Immature natural killer cell (primary cell): ENCODE measurements around the gene MAP2K5. TPM values are rescaled to one million over a fixed set of nuclear protein-coding genes. Genes with fewer than 3 reads are reported as not detected.
"Not testable (repeated sequence)": the region's sequence is repeated elsewhere in the genome, so short reads cannot be mapped to it uniquely, and the experiment has no call there.

Experiments used
- DNase-seq, 3 donors: peaks; one replicate each; pipeline ENCODE4 v3.0.0; 2022; ENCODE audit warnings: mixed read lengths in 1 of 3
- H3K27ac Mint-ChIP-seq, 6 donors: one replicate each; pipeline ENCODE4 v1.8.0; 2020; ENCODE audit warnings: mixed read lengths in 6 of 6, mild to moderate bottlenecking in 5 of 6, inconsistent platforms in 4 of 6, moderate library complexity in 3 of 6
- H3K27me3 Mint-ChIP-seq, 3 donors: one replicate each; pipeline ENCODE4 v1.8.0; 2020 to 2021; ENCODE audit warnings: low read depth in 3 of 3, mild to moderate bottlenecking in 3 of 3, mixed read lengths in 3 of 3, moderate library complexity in 3 of 3, inconsistent platforms in 1 of 3
- H3K36me3 Mint-ChIP-seq, 3 donors: one replicate each; pipeline ENCODE4 v1.8.0; 2020; ENCODE audit warnings: mixed read lengths in 3 of 3, inconsistent platforms in 2 of 3, mild to moderate bottlenecking in 2 of 3
- H3K4me1 Mint-ChIP-seq, 2 donors: one replicate each; pipeline ENCODE4 v1.8.0; 2020; ENCODE audit warnings: inconsistent platforms in 2 of 2, mild to moderate bottlenecking in 2 of 2, mixed read lengths in 2 of 2, moderate library complexity in 1 of 2
- H3K4me3 Mint-ChIP-seq, 5 donors: one replicate each; pipeline ENCODE4 v1.8.0; 2020; ENCODE audit warnings: mild to moderate bottlenecking in 5 of 5, mixed read lengths in 5 of 5, inconsistent platforms in 3 of 5, moderate library complexity in 3 of 5
- H3K9me3 Mint-ChIP-seq, 6 donors: one replicate each; pipeline ENCODE4 v1.8.0; 2020; ENCODE audit warnings: mild to moderate bottlenecking in 6 of 6, mixed read lengths in 6 of 6, inconsistent platforms in 4 of 6, moderate library complexity in 3 of 6
- polyA plus RNA-seq, 3 donors: library from polyadenylated mRNA; unstranded; fragments of 300-500 nt; fragmentation: Illumina TruSeq; gene quantifications; one replicate each; pipeline ENCODE4 v1.2.3, GENCODE V29; 2021

MAP2K5 gene
- polyA plus RNA-seq, 3 donors from 2014 or later: 12.4 to 21.7 (median 16.0) TPM

GRCh38 chr15:67646847-67647246, 104.3 kb downstream of the MAP2K5 start:
- no peaks in the 10 kb centered on the region for H3K27me3 Mint-ChIP-seq
- DNase-seq: no peak
- no peaks in the 10 kb centered on the region for H3K4me1 Mint-ChIP-seq
- H3K36me3 Mint-ChIP-seq: peaks cover 13 to 34% (median 32%) of the 10 kb centered on the region in 3 donors
- no peaks in the 10 kb centered on the region for H3K9me3 Mint-ChIP-seq
- no peak overlapping the region for H3K4me3 Mint-ChIP-seq
- H3K27ac Mint-ChIP-seq: no peak overlapping the region

- peaks cover 2 to 19% (median 13%) of the 10 kb centered on the region in 6 donors for H3K9me3 Mint-ChIP-seq
- no peak overlapping the region for H3K4me3 Mint-ChIP-seq
- no peak for DNase-seq
- H3K4me1 Mint-ChIP-seq: no peaks in the 10 kb centered on the region
- no peak overlapping the region for H3K27ac Mint-ChIP-seq
- peaks cover 0 to 1% (median 0%) of the 10 kb centered on the region in 3 donors for H3K27me3 Mint-ChIP-seq
- H3K36me3 Mint-ChIP-seq: peaks cover 42 to 65% (median 58%) of the 10 kb centered on the region in 3 donors
Observed at GRCh38 chr15:67652586-67652985, 110.1 kb downstream of the MAP2K5 start.

- no peak overlapping the region for H3K27ac Mint-ChIP-seq
Observed at GRCh38 chr15:67660446-67660845, 117.9 kb downstream of the MAP2K5 start.

GRCh38 chr15:67660874-67661606, 118.5 kb downstream of the MAP2K5 start:
- Mint-ChIP-seq H3K4me1 (no peaks in the 10 kb centered on the region), H3K9me3 (peaks cover 0 to 1% (median under 1%) of the 10 kb centered on the region in 6 donors), H3K36me3 (peaks cover 27 to 57% (median 36%) of the 10 kb centered on the region in 3 donors), H3K4me3 (no peak overlapping the region), H3K27me3 (no peaks in the 10 kb centered on the region), H3K27ac (no peak overlapping the region)
- no peak for DNase-seq

More at GRCh38 chr15:67660446-67660845, 117.9 kb downstream of the MAP2K5 start:
- peaks cover 2 to 6% (median 6%) of the 10 kb centered on the region in 6 donors for H3K9me3 Mint-ChIP-seq
- H3K4me3 Mint-ChIP-seq: no peak overlapping the region
- peaks cover 32 to 63% (median 42%) of the 10 kb centered on the region in 3 donors for H3K36me3 Mint-ChIP-seq
- H3K4me1 Mint-ChIP-seq: no peaks in the 10 kb centered on the region
- no peak for DNase-seq
- peaks cover 0 to 1% (median 0%) of the 10 kb centered on the region in 3 donors for H3K27me3 Mint-ChIP-seq

GRCh38 chr15:67670647-67671305, 128.3 kb downstream of the MAP2K5 start:
- Mint-ChIP-seq H3K36me3 (peaks cover 13 to 24% (median 19%) of the 10 kb centered on the region in 3 donors), H3K9me3 (peaks cover 0 to 4% (median 0%) of the 10 kb centered on the region in 6 donors), H3K4me1 (no peaks in the 10 kb centered on the region), H3K4me3 (no peak overlapping the region), H3K27ac (no peak overlapping the region), H3K27me3 (peaks cover 0 to 1% (median 0%) of the 10 kb centered on the region in 3 donors)
- no peak for DNase-seq

GRCh38 chr15:67672834-67673233, 130.3 kb downstream of the MAP2K5 start:
- peaks cover 13 to 23% (median 20%) of the 10 kb centered on the region in 3 donors for H3K36me3 Mint-ChIP-seq
- H3K9me3 Mint-ChIP-seq, H3K4me1 Mint-ChIP-seq, DNase-seq, H3K27me3 Mint-ChIP-seq, H3K4me3 Mint-ChIP-seq, H3K27ac Mint-ChIP-seq: not testable (repeated sequence)

- H3K36me3 Mint-ChIP-seq: peaks cover 13 to 20% (median 13%) of the 10 kb centered on the region in 3 donors
- H3K4me1 Mint-ChIP-seq: no peaks in the 10 kb centered on the region
- no peak for DNase-seq
- H3K9me3 Mint-ChIP-seq: peaks cover 0 to 4% (median 0%) of the 10 kb centered on the region in 6 donors
- no peak overlapping the region for H3K27ac Mint-ChIP-seq
- peaks cover 0 to 1% (median 0%) of the 10 kb centered on the region in 3 donors for H3K27me3 Mint-ChIP-seq
- H3K4me3 Mint-ChIP-seq: no peak overlapping the region
Observed at GRCh38 chr15:67674983-67675382, 132.5 kb downstream of the MAP2K5 start.

- no peak overlapping the region for H3K4me3 Mint-ChIP-seq
- no peak overlapping the region for H3K27ac Mint-ChIP-seq
- DNase-seq: no peak
- peaks cover 13 to 26% (median 20%) of the 10 kb centered on the region in 3 donors for H3K36me3 Mint-ChIP-seq
- H3K4me1 Mint-ChIP-seq: no peaks in the 10 kb centered on the region
- no peaks in the 10 kb centered on the region for H3K27me3 Mint-ChIP-seq
- peaks cover 0 to 1% (median under 1%) of the 10 kb centered on the region in 6 donors for H3K9me3 Mint-ChIP-seq
Observed at GRCh38 chr15:67678089-67678488, 135.6 kb downstream of the MAP2K5 start.

GRCh38 chr15:67678993-67679392, 136.5 kb downstream of the MAP2K5 start:
- Mint-ChIP-seq H3K27me3 (no peaks in the 10 kb centered on the region), H3K9me3 (peaks cover 2 to 10% (median 9%) of the 10 kb centered on the region in 6 donors), H3K4me1 (no peaks in the 10 kb centered on the region), H3K4me3 (no peak overlapping the region), H3K27ac (no peak overlapping the region), H3K36me3 (peaks cover 19 to 34% (median 27%) of the 10 kb centered on the region in 3 donors)
- DNase-seq: no peak

- no peaks in the 10 kb centered on the region for H3K27me3 Mint-ChIP-seq
Observed at GRCh38 chr15:67680641-67681040, 138.1 kb downstream of the MAP2K5 start.

GRCh38 chr15:67685008-67685599, 142.6 kb downstream of the MAP2K5 start:
- no peak for DNase-seq

More at GRCh38 chr15:67680641-67681040, 138.1 kb downstream of the MAP2K5 start:
- Mint-ChIP-seq H3K4me3 (no peak overlapping the region), H3K9me3 (peaks cover 6 to 25% (median 22%) of the 10 kb centered on the region in 6 donors), H3K4me1 (no peaks in the 10 kb centered on the region), H3K27ac (no peak overlapping the region), H3K36me3 (peaks cover 32 to 42% (median 35%) of the 10 kb centered on the region in 3 donors)
- DNase-seq: no peak

GRCh38 chr15:67685716-67686115, 143.2 kb downstream of the MAP2K5 start:
- Mint-ChIP-seq H3K36me3 (peaks cover 29 to 42% (median 38%) of the 10 kb centered on the region in 3 donors), H3K4me1 (no peaks in the 10 kb centered on the region), H3K9me3 (peaks cover 8 to 25% (median 25%) of the 10 kb centered on the region in 6 donors), H3K27me3 (no peaks in the 10 kb centered on the region), H3K27ac (no peak overlapping the region), H3K4me3 (no peak overlapping the region)
- no peak for DNase-seq

More at GRCh38 chr15:67685008-67685599, 142.6 kb downstream of the MAP2K5 start:
- peaks cover 32 to 47% (median 38%) of the 10 kb centered on the region in 3 donors for H3K36me3 Mint-ChIP-seq
- H3K9me3 Mint-ChIP-seq: peaks cover 8 to 25% (median 25%) of the 10 kb centered on the region in 6 donors
- no peaks in the 10 kb centered on the region for H3K4me1 Mint-ChIP-seq
- H3K4me3 Mint-ChIP-seq: no peak overlapping the region
- no peaks in the 10 kb centered on the region for H3K27me3 Mint-ChIP-seq
- no peak overlapping the region for H3K27ac Mint-ChIP-seq

- Mint-ChIP-seq H3K4me1 (no peaks in the 10 kb centered on the region), H3K36me3 (peaks cover 0 to 20% (median 17%) of the 10 kb centered on the region in 3 donors), H3K27me3 (no peaks in the 10 kb centered on the region), H3K4me3 (no peak overlapping the region), H3K27ac (no peak overlapping the region), H3K9me3 (peaks cover 0 to 1% (median under 1%) of the 10 kb centered on the region in 6 donors)
- DNase-seq: no peak
Observed at GRCh38 chr15:67690936-67691335, 148.4 kb downstream of the MAP2K5 start.

GRCh38 chr15:67691450-67691849, 148.9 kb downstream of the MAP2K5 start:
- no peaks in the 10 kb centered on the region for H3K27me3 Mint-ChIP-seq
- H3K27ac Mint-ChIP-seq: no peak overlapping the region
- H3K36me3 Mint-ChIP-seq: peaks cover 3 to 18% (median 15%) of the 10 kb centered on the region in 3 donors
- no peaks in the 10 kb centered on the region for H3K4me1 Mint-ChIP-seq
- H3K9me3 Mint-ChIP-seq: no peaks in the 10 kb centered on the region
- H3K4me3 Mint-ChIP-seq: no peak overlapping the region
- no peak for DNase-seq
